OCI-LY7 (cell line): Measurements from ENCODE around the gene HRC. TPM values are rescaled to one million over a fixed set of nuclear protein-coding genes. Genes with fewer than 3 reads are reported as not detected.

Source experiments
- BruUV-seq: library from RNA; stranded (reverse); fragments of 400-500 nt; replicated peaks from 2 replicates; lab custom pipeline; 2021; lab: Mats Ljungman, UMichigan
- CTCF ChIA-PET: fragments of 300-600 bp; sonication (Branson Sonifier 250); formaldehyde crosslinking; loops from one replicate; lab custom pipeline; 2022; ENCODE audit warnings: antibody characterized with exemption; ENCODE audit not compliant: unreplicated experiment; lab: Charles Lee
- POLR2A ChIA-PET: fragments of 300-600 bp; sonication (Branson Sonifier 250); formaldehyde crosslinking; loops from one replicate; lab custom pipeline; 2022; ENCODE audit warnings: antibody characterized with exemption; lab: Charles Lee
- DNase-seq: peaks from one replicate; pipeline ENCODE4 v3.0.0-alpha.2; 2015; ENCODE audit warnings: low spot score
- H2AFZ ChIP-seq: fragments of 200-600 bp; sonication (generic), shearing (Covaris generic); 2 replicates; pipeline ENCODE4 v1.6.1; 2014; ENCODE audit warnings: mild to moderate bottlenecking, antibody characterized with exemption, low read length, moderate library complexity
- H3K27ac ChIP-seq: fragments of 200-600 bp; sonication (generic); 2 replicates; pipeline ENCODE4 v1.5.1; 2014; ENCODE audit warnings: mixed run types, low read depth, mild to moderate bottlenecking, moderate library complexity, low read length, inconsistent platforms; ENCODE audit not compliant: poor library complexity, severe bottlenecking
- H3K36me3 ChIP-seq: fragments of 200-600 bp; sonication (generic); 2 replicates; pipeline ENCODE4 v1.6.1; 2014; ENCODE audit warnings: mild to moderate bottlenecking, antibody characterized with exemption, low read length, moderate library complexity, mixed read lengths; ENCODE audit not compliant: insufficient read depth
- H3K4me1 ChIP-seq: fragments of 200-600 bp; sonication (generic); 2 replicates; pipeline ENCODE4 v1.5.1; 2014; ENCODE audit warnings: mild to moderate bottlenecking, low read length; ENCODE audit not compliant: insufficient read depth, poor library complexity, severe bottlenecking
- H3K4me2 ChIP-seq: fragments of 200-600 bp; sonication (generic); 2 replicates; pipeline ENCODE4 v1.6.1; 2014; ENCODE audit warnings: mild to moderate bottlenecking, low read length
- H3K4me3 ChIP-seq: fragments of 200-600 bp; sonication (generic); 2 replicates; pipeline ENCODE4 v1.5.1; 2014; ENCODE audit warnings: mild to moderate bottlenecking, low read depth, low read length; ENCODE audit not compliant: poor library complexity, severe bottlenecking
- H3K79me2 ChIP-seq: fragments of 200-600 bp; sonication (generic); 2 replicates; pipeline ENCODE4 v1.6.1; 2016; ENCODE audit warnings: low read depth, mild to moderate bottlenecking, low read length, moderate library complexity, mixed read lengths; ENCODE audit not compliant: insufficient read depth
- H3K9me2 ChIP-seq: fragments of 200-600 bp; sonication (generic); 2 replicates; pipeline ENCODE4 v1.6.1; 2016; ENCODE audit warnings: mild to moderate bottlenecking, low read length, mixed read lengths; ENCODE audit not compliant: insufficient read depth
- H3K9me3 ChIP-seq: fragments of 200-600 bp; sonication (generic); 2 replicates; pipeline ENCODE4 v1.6.1; 2014; ENCODE audit warnings: mild to moderate bottlenecking, mixed run types, low read length, mixed read lengths
- H4K20me1 ChIP-seq: fragments of 200-600 bp; sonication (generic); 2 replicates; pipeline ENCODE4 v1.6.1; 2014; ENCODE audit warnings: mild to moderate bottlenecking, antibody characterized with exemption, low read length, moderate library complexity, mixed read lengths; ENCODE audit not compliant: insufficient read depth
- CTCF ChIP-seq: fragments of 200-600 bp; sonication (generic); conservative IDR thresholded peaks from 2 replicates; pipeline ENCODE4 v1.5.1; 2014; ENCODE audit warnings: mild to moderate bottlenecking, antibody characterized with exemption, low read length, moderate library complexity, mixed read lengths
- EZH2phosphoT487 ChIP-seq: fragments of 200-600 bp; sonication (generic); IDR thresholded peaks from 2 replicates; pipeline ENCODE4 v1.6.1; 2018; ENCODE audit warnings: low read depth, borderline replicate concordance, mild to moderate bottlenecking, mixed run types, antibody characterized with exemption, low read length, moderate library complexity, mixed read lengths
- intact Hi-C: fragments of 100-400 bp; cut with micrococcal nuclease; formaldehyde crosslinking; loops from one replicate; pipeline ENCODE4 v1.10.0; 2022; ENCODE audit not compliant: unreplicated experiment
- total RNA-seq, 2 experiments: library from RNA; depleted of rRNA in 1 of 2; stranded (reverse); fragments of >200 nt in 1 of 2; shearing (Covaris generic) in 1 of 2; gene quantifications; 2 replicates each; pipeline ENCODE4 v1.2.3, GENCODE V29; 2014 to 2022

The HRC gene
- total RNA-seq, 2 experiments from 2014 or later = not detected

- Histone ChIP-seq H3K9me3 (no peaks in the 10 kb centered on the region), H3K27ac (no peak overlapping the region), H3K36me3 (peaks cover 44% of the 10 kb centered on the region), H3K4me2 (no peak overlapping the region), H4K20me1 (no peaks in the 10 kb centered on the region), H3K9me2 (no peaks in the 10 kb centered on the region), H3K4me1 (peaks cover 5% of the 10 kb centered on the region), H3K79me2 (no peaks in the 10 kb centered on the region), H3K4me3 (no peak overlapping the region), H2AFZ (no peak overlapping the region)
- intact Hi-C loops = no loop called here
- DNase-seq = no peak
- TF ChIP-seq CTCF (no peak), EZH2phosphoT487 (no peak)
- ChIA-PET POLR2A (no interaction called here), CTCF (no interaction called here)
- BruUV-seq = no TSS peak
These were observed 44.6 kb downstream of the HRC start for GRCh38 chr19:49110567-49110966.

GRCh38 chr19:49109569-49110233 is 45.5 kb downstream of the HRC start:
- CTCF ChIA-PET = no interaction called here

More at GRCh38 chr19:49109569-49110233, 45.5 kb downstream of the HRC start:
- BruUV-seq = no TSS peak
- Histone ChIP-seq H3K4me1 (peaks cover 5% of the 10 kb centered on the region), H2AFZ (no peak overlapping the region), H3K4me2 (no peak overlapping the region), H3K27ac (no peak overlapping the region), H3K9me2 (no peaks in the 10 kb centered on the region), H3K36me3 (peaks cover 53% of the 10 kb centered on the region), H3K9me3 (no peaks in the 10 kb centered on the region), H3K4me3 (no peak overlapping the region), H4K20me1 (no peaks in the 10 kb centered on the region), H3K79me2 (no peaks in the 10 kb centered on the region)
- intact Hi-C loops = no loop called here
- TF ChIP-seq EZH2phosphoT487 (no peak), CTCF (no peak)
- DNase-seq = no peak
- POLR2A ChIA-PET = no interaction called here
